ENCODE measurements around the gene MSANTD3.
A peak's percentile ranks its signal among the peaks of the same experiment; 100 is the strongest.
"Not testable (repeated sequence)": the region's sequence is repeated elsewhere in the genome, so short reads cannot be mapped to it uniquely, and the experiment has no call there.

The MSANTD3 gene, protein sequence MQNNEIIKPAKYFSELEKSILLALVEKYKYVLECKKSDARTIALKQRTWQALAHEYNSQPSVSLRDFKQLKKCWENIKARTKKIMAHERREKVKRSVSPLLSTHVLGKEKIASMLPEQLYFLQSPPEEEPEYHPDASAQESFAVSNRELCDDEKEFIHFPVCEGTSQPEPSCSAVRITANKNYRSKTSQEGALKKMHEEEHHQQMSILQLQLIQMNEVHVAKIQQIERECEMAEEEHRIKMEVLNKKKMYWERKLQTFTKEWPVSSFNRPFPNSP

DNA sequence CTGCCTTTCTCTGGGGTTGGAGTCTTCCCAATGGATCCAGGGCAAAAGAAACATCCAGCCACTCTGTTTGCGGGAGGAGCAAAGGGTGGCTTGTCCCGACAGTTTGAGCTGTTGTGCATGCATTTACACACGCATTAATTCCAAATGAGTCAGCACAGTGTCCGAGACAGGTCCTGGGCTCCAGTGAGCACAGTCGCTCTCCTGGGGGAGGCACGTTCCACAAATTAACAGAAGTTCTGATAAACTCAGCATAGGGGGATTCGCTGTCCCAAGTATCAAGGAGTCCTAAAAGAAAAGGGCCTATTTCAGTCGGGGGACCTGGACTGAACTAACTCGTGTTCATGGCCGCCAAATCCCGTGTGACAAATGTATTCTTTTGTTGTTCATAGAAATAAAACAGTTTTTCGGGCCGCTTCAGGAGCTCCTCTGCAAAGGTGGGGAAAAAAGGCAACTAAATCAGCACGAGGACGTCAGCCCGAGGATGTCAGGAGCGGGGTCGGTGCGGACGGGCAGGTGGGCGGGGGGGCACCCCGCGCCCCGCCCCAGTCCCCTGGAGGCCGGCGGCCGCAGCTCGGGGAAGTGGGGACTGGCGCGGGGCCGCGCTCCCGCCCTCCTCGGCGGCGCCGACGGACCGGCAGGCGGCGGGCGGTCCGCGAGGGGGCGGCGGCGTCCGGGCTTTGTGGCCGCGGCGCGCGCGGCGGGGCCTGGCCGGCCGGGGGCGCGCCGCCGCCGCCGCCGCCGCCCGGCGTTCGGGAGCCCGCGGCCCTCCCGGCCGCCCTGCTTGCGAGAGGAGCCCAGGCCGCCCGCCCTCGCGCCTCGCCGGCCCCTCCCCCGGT lies at the start of gene MSANTD3:
Gene MSANTD3, plus strand, starts transcription at position 614 of the 836 bp plus-strand sequence. CDS start 14,796 bp downstream, outside the sequence.
- peak in 2 of 4 experiments; percentile 19 to 23 for DNase-seq

DNA sequence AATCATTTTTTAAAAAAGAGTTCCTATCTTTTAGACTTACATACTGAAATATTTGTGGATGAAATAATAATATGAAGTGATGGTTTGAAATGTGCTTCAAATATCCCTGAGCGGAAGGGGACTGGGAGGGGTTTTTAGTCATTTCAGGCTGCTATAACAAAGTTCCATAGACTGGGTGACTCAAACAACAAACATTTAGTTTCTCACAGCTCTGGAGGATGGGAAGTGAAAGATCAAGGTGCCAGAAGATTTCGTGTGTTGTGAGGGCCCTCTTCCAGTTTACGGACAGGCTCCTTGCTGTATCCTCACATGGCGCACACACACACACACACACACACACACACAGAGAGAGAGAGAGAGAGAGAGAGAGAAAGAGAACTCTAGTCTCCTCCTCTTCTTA lies 47.1 kb upstream of the MSANTD3 start:
- no peak for DNase-seq

DNA sequence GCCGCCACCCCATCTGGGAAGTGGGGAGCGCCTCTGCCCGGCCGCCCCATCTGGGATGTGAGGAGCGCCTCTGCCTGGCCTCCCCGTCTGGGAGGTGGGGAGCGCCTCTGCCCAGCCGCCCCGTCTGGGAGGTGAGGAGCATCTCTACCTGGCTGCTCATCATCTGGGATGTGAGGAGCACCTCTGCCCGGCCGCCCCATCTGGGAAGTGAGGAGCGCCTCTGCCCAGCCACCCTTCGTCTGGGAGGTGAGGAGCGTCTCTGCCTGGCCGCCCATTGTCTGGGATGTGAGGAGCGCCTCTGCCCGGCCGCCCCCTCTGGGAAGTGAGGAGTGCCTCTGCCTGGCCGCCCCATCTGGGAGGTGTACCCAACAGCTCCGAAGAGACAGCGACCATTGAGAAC lies 34.0 kb upstream of the MSANTD3 start:
- DNase-seq: not testable (repeated sequence)

DNA sequence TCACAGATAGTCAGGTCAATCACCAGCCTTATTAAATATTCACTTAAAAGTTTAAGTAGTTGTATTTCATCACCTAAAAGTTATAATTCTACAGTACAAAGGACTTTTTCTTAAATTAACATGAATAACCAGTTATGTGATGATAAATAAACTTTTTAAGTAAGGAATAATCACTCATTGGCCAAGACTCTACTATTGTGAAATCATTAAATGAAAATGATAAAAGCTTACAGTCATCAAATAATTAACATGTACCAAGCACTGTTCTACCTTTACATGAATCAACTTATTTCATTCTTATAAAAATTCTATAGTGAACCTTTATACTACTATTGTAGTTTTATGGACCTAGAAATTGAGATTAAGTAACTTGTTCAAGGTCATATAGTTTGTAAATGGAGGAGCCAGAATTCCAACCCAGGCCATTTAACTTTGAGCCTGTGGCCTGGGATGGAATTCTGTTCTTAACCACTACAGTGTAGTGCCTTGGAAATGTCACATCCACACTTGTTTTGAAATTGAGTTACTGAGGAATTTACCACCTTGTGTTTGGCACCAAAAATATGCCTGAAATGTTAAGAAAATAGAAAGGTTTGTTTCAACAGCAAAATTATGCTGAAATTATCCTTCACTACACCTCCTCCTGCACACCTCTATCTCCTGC lies 32.8 kb upstream of the MSANTD3 start:
- no peak for DNase-seq

DNA sequence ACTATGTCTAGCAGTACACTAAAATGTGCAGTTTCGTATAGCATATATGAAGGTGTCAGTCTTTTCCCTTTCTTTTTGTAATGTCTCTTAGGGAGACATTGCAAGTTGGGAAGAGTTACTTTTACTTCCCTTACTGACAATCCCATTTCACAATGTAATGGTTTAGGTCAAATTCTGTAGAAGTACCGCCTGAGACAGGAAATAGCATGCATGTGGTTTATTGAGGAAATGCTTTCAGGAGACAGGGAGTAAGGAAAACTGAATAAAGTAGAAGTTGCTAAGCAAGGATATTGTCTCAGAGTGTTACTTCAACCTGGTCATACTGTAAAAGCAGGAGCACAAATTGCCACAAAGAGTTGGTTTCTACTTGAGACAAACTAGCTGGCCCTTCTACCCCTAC lies 32.1 kb upstream of the MSANTD3 start:
- DNase-seq: no peak

DNA sequence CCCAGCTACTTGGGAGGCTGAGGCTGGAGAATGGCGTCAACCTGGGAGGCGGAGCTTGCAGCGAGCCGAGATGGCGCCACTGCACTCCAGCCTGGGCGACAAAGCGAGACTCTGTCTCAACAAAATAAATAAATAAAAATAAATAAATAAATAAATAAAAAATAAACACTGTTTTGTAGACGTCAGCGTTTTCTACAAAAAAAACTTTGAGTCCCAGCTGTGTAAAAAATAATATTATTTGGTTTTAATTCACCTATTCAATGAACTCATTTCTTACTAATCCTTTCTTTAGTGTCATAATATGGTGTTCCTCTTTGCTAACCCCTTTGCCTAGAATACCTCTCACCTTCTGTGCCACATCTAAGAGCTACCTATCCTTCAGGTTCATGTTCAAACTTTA lies 30.2 kb upstream of the MSANTD3 start:
- no peak for DNase-seq

DNA sequence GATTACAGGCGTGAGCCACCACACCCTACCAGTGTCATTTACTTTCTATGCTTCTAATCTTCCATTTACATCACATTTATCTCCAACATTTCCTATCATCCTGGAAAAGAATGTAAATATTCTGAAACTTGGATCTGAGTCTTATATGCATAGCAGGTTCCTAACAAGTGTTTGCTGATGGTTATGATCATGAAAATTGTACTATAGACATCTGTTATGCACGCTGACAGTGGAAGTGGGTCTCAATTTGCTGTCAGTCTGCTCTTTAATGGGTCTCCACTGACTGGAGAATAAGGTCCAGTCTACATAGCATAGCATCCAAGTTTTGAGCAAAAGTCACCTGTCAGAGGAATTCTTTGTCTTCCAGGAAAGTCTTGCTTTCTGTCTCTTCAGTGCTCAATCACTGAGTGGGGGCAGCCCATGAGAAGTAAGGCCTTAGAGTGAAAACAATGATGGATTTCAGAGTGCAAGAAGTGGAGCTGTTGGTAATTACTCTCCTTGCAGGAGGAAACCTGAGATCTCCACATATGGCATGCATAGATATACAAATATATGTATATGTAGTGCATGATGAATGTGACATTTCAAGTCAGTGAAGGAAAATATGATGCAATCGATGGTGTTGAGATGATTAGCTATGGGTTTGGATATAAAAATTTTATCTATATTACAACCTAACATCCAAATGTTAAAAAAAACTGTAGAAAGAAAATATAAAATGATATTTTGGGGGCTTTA lies 29.2 kb upstream of the MSANTD3 start:
- no peak for DNase-seq

DNA sequence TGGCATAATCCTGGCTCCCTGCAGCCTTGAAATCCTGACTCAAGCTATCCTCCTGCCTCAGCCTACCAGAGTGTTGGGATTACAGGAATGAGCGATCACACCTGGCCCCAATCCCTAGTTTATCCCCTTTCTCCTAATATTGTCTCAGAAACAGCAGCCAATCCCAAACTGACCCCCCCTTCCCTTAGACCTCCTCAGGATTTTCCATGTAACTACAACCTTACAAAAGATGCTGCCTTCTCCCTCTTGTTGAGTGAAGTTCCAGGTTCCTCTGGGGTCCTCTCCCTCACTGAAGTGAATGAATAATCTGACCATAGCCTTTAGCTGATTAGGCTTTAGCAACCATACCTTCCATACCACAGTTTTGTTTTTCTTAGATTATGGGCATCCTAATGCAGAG lies 25.9 kb upstream of the MSANTD3 start:
- no peak for DNase-seq

DNA sequence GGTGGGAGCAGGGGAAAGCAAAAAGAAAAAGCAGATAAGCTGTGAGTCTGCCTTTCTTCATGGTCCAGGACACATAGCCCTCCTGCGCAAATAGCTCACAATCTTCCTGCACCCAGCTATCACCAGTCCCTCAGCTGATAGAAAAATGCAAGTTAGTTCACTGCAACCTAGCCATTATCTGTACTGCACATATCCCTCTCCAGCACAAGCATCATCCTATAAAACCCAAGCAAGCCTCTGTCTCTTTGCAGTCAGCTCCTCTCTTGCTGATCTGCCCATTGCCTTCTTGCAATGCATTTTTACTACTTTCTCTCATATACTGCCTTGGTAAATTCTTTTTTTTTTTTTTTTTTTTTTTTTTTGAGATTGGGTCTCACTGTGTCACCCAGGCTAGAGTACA lies 20.0 kb upstream of the MSANTD3 start:
- DNase-seq: no peak

DNA sequence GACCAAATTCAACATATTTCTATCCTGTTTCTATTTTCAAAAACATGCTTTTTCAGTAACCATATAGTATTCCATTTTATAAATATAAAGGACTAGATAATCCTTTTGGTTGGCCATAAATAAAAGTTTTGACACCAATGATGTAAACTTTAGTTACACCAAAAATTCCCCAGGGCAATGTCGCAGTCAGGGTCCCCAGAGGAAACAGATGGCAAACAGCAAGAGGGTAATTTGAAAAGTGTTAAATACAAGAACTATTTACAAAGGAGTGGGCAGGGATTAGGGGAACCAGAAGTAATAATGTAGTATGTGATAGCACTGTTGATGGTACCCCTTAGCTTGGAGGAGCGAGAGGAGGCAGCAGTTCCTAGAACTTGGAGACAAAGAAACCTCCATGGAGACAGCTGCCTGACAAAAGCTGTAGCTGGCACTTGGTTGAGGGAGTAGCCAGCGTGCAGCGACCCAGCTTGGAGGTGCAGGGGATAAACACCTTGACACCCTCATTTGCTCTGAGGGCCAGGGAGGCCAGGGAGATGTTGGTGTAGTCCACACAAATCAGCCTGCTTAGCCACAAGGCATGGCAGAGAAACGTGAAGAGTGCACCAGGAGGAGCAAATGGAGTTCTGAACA lies 18.3 kb upstream of the MSANTD3 start:
- no peak for DNase-seq

DNA sequence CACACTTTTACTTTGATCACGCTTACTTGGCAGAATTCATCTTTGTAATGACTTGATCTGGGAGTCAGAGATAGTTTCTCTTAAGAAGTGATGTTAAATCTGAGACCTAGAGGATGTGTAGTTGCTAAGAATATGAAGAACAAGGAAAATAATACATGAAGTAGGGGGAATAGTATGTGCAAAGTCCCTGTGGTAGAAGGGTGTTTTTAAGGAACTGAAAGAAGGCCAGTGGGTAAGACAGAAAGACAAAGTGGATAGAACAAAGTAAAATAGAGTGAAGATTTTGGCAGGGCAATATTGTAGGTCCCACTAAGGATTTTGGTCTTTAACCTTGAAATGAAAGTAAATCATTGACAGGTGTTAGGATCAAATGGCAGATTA lies 17.8 kb upstream of the MSANTD3 start:
- DNase-seq: no peak

DNA sequence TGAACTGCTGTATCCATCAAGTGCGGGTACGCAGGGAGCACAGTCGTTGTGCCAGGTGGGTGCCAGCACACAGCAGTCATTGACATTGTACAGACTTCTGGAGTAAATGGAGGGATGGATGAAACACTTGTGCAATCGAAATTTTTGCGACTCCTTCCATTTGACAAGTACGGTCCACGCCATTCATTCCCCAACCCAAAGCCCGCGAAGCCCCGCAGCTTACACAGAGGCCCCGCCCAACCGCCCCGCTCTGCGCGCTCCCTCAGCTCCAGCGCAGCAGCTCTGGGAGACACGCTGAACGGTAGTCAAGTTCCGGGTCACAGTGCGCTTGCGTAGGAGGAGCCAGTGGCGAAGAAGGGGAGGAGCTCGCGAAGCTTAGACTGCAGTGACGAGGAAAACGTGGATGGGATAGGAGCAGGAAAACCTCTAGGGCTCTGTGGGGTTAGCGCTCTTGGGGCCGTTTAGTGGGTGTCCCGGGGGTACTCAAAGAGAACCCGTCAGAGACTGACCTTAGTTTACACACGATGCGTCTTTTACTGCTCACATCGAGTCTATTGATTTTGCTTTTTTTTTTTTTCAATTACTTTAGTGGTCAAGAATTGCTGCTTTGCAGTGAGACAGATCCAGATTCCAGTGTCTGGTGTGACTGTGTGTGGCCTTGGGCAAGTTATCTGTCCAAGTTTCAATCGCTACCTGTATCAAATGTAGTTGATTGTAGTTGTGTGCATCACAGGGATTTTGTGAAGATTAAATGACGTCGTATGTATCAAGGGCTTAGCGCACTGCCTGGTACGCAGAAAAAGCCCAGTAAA lies 15.3 kb upstream of the MSANTD3 start:
- peak; percentile 52 to 72 (median 63) for DNase-seq

DNA sequence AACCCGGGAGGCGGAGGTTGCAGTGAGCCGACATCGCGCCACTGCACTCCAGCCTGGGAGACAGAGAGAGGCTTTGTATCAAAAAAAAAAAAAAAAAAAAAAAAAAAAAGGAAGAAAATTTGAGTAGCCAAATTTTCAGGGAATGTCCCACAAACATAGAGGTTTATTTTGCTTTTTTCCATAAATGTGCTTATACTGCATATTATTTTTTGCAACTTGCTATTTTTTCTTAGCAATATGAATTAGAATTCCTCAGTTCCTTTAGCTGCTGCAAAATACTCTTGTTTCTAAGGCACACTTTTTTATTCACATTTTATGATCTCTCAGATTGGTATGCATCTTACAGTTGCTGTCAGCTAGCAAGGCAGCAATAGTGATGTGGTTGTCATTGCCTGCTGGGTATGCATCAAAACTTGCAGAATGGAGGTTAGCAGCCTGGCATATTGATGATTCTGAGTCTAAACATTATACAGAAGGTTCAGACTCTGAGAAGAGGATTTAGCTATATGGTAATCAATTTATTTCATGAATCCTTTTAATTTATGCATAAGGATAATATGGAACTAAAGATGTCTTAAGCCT lies 13.0 kb upstream of the MSANTD3 start:
- DNase-seq: no peak

DNA sequence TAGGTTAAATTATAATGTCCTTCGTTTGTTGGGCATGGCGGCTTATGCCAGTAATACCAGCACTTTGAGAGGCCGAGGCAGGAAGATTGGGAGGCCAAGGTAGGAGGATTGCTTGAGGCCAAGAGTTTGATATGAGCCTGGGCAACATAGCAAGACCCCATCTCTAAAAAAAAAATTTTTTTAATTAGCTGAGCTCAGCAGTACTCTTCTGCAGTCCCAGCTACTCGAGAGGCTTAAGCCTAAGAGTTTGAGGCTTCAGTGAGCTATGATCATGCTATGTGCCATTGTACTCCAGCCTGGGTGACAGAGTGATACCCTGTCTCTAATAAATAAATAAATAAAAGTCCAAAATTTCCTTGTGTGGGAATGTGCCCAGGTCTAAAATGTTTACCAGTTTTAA lies 9.1 kb upstream of the MSANTD3 start:
- no peak for DNase-seq

DNA sequence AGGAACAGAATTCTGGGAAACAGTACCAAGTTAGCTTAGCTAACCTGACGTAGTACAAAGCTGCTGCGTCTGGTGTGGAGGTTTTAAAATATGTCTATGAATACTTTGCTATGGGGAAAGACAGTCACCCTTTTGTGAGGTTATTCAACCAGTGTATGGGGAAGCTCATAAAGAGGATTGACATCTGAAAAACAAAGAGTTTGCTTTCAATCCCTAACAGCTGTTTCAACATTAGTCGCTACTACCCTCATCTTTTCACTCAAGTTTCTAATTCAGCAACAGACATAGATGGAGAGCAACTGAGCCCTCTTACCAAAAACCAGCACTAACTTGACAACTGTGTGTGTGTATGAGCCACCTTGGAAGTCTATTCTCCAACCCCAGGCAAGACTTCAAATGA lies 7.8 kb upstream of the MSANTD3 start:
- DNase-seq: no peak

DNA sequence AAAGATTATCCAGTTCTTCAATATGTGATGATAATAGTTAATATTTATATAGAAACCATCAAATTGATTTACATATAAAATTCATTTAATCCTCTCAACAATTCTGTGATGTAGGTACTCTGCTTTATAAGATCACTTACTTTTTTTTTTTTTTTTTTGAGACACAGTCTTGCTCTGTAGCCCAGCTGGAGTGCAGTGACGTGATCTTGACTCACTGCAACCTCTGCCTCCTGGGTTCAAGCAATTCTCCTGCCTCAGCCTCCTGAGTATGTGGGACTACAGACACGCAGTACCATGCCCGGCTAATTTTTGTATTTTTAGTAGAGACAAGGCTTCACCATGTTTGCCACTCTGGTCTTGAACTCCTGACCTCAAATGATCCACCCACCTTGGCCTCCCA lies 5.8 kb upstream of the MSANTD3 start:
- DNase-seq: not testable (repeated sequence)

DNA sequence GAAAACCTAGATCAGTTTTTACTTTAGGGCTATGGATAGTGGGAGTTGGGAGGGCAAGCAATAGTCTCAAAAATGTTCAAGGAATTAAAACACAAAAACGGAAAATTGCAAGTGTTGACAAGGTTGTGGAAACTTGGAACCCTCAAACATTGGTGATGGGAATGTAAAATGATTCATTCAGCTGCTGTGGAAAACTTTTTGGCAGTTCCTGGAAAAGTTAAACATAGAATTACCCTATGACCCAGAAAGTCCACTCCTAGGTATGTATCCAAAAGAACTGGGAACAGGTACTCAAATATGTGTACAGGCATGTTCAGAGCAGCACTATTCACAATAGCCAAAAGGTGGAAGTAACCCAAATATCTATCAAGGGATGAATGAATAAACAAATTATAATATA lies 1.2 kb upstream of the MSANTD3 start:
- DNase-seq: no peak

DNA sequence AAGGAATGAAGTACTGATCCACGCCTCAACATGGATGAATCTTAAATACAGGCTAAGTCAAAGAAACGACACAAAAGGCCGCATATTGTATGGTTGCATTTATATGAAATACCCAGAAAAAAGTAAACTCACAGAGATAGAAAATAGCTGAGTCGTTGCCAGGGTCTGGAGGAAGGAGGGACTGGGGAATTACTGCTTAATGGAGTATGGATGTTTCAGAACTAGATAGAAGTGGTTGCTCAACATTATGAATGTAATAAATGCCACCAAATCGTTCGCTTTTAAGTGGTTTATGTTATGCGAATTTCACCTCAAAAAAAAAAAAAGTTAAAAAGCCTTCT lies 784 bp upstream of the MSANTD3 start:
- DNase-seq: no peak

DNA sequence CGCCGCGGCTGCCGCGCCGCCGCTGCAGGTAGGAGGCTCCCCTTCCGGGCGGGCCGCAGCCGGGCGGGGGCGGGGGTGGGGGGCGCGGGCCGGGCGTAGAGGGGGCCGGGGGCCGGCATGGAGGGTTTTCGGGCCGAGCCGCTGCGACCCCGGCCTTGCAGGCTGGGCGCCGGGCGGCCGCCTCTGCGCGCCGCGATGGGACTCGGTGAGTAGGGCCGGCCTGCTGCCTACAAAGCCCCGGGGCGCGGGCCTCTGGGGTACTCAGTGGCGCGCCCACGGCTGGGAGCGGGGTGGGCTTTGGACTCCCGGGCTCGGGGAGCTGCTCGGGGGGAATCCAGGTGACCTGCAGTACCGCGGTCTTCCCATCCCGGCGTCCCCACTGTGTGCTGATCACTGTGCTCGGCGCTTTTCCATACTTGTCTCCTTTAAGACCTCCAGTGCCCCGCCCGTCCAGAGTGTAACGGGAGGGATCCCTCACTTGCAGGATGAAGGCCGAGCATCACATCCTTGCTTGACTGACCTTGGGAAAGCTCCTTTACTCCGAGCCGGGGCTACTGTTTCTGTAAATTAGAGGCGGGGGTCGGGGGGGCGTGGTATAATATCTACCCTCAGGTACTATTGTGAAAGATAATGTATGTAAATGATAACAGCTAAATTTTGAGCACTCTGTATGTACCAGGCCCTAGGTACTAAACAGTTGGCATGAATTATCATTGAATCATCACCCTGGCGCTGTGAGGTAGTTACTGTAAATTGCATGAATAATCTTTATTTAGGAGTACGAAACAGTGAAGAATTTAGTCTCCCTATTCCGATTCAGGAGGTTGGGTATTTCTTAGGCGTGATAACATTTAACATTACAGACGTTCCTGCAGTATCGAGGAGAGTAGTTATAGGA lies 672 bp downstream of the MSANTD3 start:
- peak in 2 of 4 experiments; percentile 7 to 14 for DNase-seq

DNA sequence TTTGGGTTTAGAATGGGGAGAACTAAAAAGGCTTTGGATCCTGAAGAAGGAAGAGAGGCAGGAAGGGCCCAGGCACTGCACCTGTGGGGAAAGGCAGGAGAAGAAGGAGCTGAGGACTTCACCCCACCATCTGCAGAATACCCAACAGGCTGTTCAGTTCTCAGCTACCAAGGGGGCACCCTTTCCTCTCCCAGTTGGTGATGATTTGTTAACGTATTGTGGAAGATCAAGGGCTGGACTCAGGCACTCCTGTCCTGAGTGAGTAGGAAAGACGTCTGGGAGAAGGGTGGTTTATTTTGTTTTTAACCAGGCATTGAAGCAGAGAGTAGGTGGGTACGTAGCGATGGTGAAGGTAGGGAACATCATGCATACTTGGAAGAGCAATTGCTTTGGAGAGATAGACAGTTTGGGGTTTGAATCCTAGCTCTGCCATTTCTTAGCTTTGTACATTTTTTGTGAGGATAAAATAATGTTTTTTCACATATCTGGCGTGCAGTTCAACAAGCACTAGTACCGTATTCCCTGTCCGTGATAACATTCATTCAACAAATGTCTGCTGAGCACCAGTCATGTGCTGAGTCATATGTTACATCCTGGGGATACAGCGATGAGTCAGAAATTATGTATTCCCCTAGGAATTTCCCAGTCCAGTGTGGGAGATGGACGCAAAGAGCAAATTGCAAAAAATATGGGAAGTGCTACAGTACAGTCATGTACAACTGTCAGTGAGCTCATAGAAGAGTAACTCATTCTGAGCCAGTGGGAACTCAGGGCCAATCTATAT lies 2.1 kb downstream of the MSANTD3 start:
- DNase-seq: no peak

Measured in activated CD4-positive, CD25-positive, alpha-beta regulatory T cell (primary cell).